HEK293T (cell line): ENCODE measurements around the gene PUS7.
"Not testable (repeated sequence)": the region's sequence is repeated elsewhere in the genome, so short reads cannot be mapped to it uniquely, and the experiment has no call there.

Experiments used
- CTCF ChIA-PET: fragments of 350-600 bp; formaldehyde crosslinking; extraction: SDS; loops from one replicate; lab custom pipeline; 2021; ENCODE audit warnings: antibody characterized with exemption, inconsistent platforms; lab: Yijun Ruan, JAX
- POLR2A ChIA-PET: fragments of 350-600 bp; formaldehyde crosslinking; extraction: SDS; loops from one replicate; lab custom pipeline; 2020; ENCODE audit warnings: antibody characterized with exemption, inconsistent platforms; lab: Yijun Ruan, JAX
- DNase-seq: peaks from one replicate; pipeline ENCODE4 v3.0.0; 2012; ENCODE audit warnings: mixed read lengths; ENCODE audit errors: extremely low spot score
- BHLHE40 ChIP-seq: fragments of 450-650 bp; IDR thresholded peaks from 2 replicates; pipeline ENCODE4 v1.6.1; 2016; ENCODE audit warnings: mild to moderate bottlenecking, moderate library complexity, borderline replicate concordance
- CTBP1 ChIP-seq: fragments of 450-650 bp; IDR thresholded peaks from 2 replicates; pipeline ENCODE4 v1.6.1; 2016; ENCODE audit warnings: borderline replicate concordance
- ELF4 ChIP-seq: fragments of 450-650 bp; IDR thresholded peaks from 2 replicates; pipeline ENCODE4 v1.6.1; 2017; ENCODE audit warnings: antibody characterized with exemption
- FOXA1 ChIP-seq: fragments of 450-650 bp; IDR thresholded peaks from 2 replicates; pipeline ENCODE4 v1.6.1; 2016; ENCODE audit warnings: mild to moderate bottlenecking
- FOXK2 ChIP-seq: fragments of 450-650 bp; IDR thresholded peaks from 2 replicates; pipeline ENCODE4 v1.6.1; 2016; ENCODE audit warnings: mild to moderate bottlenecking
- HDGF ChIP-seq: fragments of 450-650 bp; IDR thresholded peaks from 2 replicates; pipeline ENCODE4 v1.6.1; 2017; ENCODE audit warnings: antibody characterized with exemption, borderline replicate concordance
- L3MBTL2 ChIP-seq: fragments of 450-650 bp; conservative IDR thresholded peaks from 2 replicates; pipeline ENCODE4 v1.6.1; 2016; ENCODE audit warnings: mild to moderate bottlenecking
- LEF1 ChIP-seq: fragments of 450-650 bp; IDR thresholded peaks from 2 replicates; pipeline ENCODE4 v1.6.1; 2017; ENCODE audit warnings: mild to moderate bottlenecking, borderline replicate concordance
- NFRKB ChIP-seq: fragments of 450-650 bp; IDR thresholded peaks from 2 replicates; pipeline ENCODE4 v1.6.1; 2016; ENCODE audit warnings: mild to moderate bottlenecking, moderate library complexity
- SP1 ChIP-seq: fragments of 450-650 bp; IDR thresholded peaks from 2 replicates; pipeline ENCODE4 v1.6.1; 2017
- SUZ12 ChIP-seq: fragments of 450-650 bp; IDR thresholded peaks from 2 replicates; pipeline ENCODE4 v1.6.1; 2016; ENCODE audit warnings: mild to moderate bottlenecking
- TARDBP ChIP-seq: fragments of 450-650 bp; IDR thresholded peaks from 2 replicates; pipeline ENCODE4 v1.6.1; 2016
- ZNF384 ChIP-seq: fragments of 450-650 bp; IDR thresholded peaks from 2 replicates; pipeline ENCODE4 v1.6.1; 2016
- TF ChIP-seq, protein P1 (sequence below): fragments of 450-650 bp; IDR thresholded peaks from 2 replicates; pipeline ENCODE4 v1.6.1; 2016

The PUS7 gene

GRCh38 chr7:105532709-105533460, 10.8 kb upstream of the PUS7 start:
- CTCF ChIA-PET: no interaction called here
- DNase-seq: no peak
- POLR2A ChIA-PET: interaction anchor here (0.7 to 1.7 kb wide), 7 partner anchors 9 to 339 kb away, joined by 3 to 8 read pairs (median 3); no protein-coding TSS in a partner anchor

DNA sequence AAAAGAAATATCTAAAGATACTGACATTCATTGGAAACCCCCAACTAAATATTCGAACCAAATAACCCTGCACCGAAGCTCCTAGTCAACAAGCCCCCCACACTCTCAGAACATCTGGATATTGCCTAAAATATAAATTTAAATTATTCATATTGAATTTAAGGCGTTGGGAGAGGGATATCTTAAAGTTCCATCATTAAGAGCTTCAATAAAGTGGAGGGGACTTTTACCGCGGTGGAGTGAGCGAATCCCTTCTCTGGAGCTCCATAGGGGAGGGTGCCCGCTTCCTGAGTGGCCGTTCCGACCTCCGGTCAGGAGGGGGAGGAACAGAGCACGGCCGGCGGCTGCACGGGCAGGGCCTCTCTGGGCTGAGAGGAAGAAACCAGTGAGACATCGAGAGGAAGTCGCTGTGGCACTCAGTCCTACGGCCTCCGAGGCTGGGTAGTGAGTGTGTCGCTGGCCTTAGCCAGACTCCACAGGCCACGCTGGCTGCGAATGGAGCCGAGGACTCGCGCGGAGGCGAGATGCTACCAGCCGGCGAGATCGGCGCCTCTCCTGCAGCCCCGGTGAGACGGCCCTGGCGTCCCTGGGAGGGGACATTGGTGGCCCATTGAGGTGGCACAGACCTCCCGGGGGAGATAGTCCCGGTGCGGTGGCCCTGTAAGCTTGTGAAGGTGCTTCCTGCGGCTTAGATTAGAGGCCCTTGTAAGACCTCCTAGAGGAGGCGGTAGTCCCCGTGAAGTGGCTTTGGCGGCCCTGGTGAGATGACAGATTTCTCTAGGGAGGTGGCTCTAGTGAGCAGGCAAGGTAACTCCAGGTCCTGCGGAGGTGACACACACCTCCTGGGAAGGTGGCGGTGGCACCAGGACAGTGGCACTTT, 10.0 kb upstream of the PUS7 start, which contains the start of gene RINT1:
TSS of gene RINT1 (plus strand) at position 410 of the 880 bp plus-strand sequence. CDS start at position 525, 115 bp downstream.
- CTCF ChIA-PET: interaction anchor here (0.6 to 1.2 kb wide), 8 partner anchors 8 to 293 kb away, joined by 3 to 7 read pairs (median 4); no protein-coding TSS in a partner anchor
- peak; percentile 55 for TF ChIP-seq L3MBTL2
- TF ChIP-seq FOXK2: no peak
- TF ChIP-seq, protein P1, sequence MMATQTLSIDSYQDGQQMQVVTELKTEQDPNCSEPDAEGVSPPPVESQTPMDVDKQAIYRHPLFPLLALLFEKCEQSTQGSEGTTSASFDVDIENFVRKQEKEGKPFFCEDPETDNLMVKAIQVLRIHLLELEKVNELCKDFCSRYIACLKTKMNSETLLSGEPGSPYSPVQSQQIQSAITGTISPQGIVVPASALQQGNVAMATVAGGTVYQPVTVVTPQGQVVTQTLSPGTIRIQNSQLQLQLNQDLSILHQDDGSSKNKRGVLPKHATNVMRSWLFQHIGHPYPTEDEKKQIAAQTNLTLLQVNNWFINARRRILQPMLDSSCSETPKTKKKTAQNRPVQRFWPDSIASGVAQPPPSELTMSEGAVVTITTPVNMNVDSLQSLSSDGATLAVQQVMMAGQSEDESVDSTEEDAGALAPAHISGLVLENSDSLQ: no peak
- no peak for TF ChIP-seq LEF1
- peak; percentile 93 for DNase-seq
- POLR2A ChIA-PET: interaction anchor here (0.6 to 1.7 kb wide), 17 partner anchors 8 to 518 kb away, joined by 3 to 16 read pairs (median 3); partner anchors contain the start of genes EFCAB10 and PUS7

More at GRCh38 chr7:105532709-105533460, 10.8 kb upstream of the PUS7 start:
- no peak for TF ChIP-seq ELF4
- no peak for TF ChIP-seq ZNF384
- TF ChIP-seq, protein P1: no peak
- TF ChIP-seq SP1: no peak
- TF ChIP-seq L3MBTL2: 0 out of 2 replicates have a peak, but pooled peaks have one; percentile 14
- TF ChIP-seq TARDBP: no peak
- no peak for TF ChIP-seq BHLHE40

DNA sequence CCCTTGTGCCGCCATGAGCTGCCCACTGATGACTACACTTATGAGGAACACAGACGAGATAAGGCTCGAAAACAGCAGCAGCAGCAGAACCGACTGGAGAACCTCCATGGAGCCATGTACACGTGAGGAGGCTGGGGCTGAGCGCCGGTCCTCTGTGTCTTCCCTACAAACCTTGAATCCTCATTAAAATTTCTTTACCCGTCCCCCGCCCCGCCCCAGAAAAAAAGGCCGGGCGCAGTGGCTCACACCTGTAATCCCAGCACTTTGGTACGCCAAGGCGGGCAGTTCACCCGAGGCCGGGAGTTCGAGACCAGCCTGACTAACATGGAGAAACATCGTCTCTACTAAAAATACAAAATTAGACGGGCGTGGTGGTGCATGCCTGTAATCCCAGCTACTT, 8.5 kb upstream of the PUS7 start:
- TF ChIP-seq HDGF: no peak
- POLR2A ChIA-PET: no interaction called here

GRCh38 chr7:105530126-105530525, 8.1 kb upstream of the PUS7 start:
- CTCF ChIA-PET: no interaction called here
- DNase-seq: no peak
- POLR2A ChIA-PET: interaction anchor here (1.3 kb wide), 1 partner anchor 51 kb away, joined by 3 read pairs; the partner anchor contains the start of gene EFCAB10

More for the DNA sequence above, 8.5 kb upstream of the PUS7 start:
- DNase-seq: no peak
- CTCF ChIA-PET: no interaction called here

GRCh38 chr7:105527737-105528136, 5.7 kb upstream of the PUS7 start:
- CTCF ChIA-PET: interaction anchor here (0.6 kb wide), 1 partner anchor 317 kb away, joined by 3 read pairs; no protein-coding TSS in a partner anchor
- DNase-seq, POLR2A ChIA-PET: not testable (repeated sequence)

More at GRCh38 chr7:105530126-105530525, 8.1 kb upstream of the PUS7 start:
- TF ChIP-seq LEF1 (no peak), SP1 (no peak), ELF4 (no peak), CTBP1 (no peak), NFRKB (no peak), SUZ12 (no peak), FOXA1 (no peak)

- POLR2A ChIA-PET: no interaction called here
- DNase-seq: no peak
- CTCF ChIA-PET: no interaction called here
- TF ChIP-seq CTBP1 (no peak), HDGF (no peak), ELF4 (no peak), ZNF384 (no peak)
- TF ChIP-seq, protein P1: no peak
Measured at GRCh38 chr7:105524840-105525239, 2.8 kb upstream of the PUS7 start.

DNA sequence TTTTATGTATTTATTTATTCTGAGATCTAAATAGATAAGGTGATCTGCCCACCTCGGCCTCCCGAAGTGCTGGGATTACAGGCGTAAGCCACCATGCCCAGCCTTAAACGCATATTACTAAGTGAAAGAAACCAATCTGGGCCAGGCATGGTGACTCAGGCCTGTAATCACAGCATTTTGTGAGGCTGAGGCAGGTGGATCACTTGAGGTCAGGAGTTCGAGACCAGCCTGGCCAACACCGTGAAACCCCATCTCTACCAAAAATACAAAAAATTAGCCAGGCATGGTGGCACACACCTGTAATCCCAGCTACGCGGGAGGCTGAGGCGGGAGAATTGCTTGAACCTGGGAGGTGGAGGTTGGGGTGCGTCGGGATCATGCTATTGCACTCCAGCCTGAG, 2.4 kb upstream of the PUS7 start:
- CTCF ChIA-PET: interaction anchor here (0.6 kb wide), 1 partner anchor 8 kb away, joined by 6 read pairs; the partner anchor contains the start of gene RINT1
- not testable (repeated sequence) for DNase-seq
- POLR2A ChIA-PET: interaction anchor here (1.6 kb wide), 1 partner anchor 8 kb away, joined by 8 read pairs; the partner anchor contains the start of gene RINT1
